Uterus (tissue), 4 donors: ENCODE results near the gene TMA7B. TPM values are rescaled to one million over a fixed set of nuclear protein-coding genes. Genes with fewer than 3 reads are reported as not detected.

Experiments used
- DNase-seq, 2 donors: peaks; one replicate each; pipeline ENCODE4 v3.0.0-alpha.2; 2019 to 2020
- H3K27ac ChIP-seq, 2 donors: fragments of 200-600 bp; sonication (generic); 1 replicate in 1 of 2; 2 replicates in 1 of 2; pipeline ENCODE4 v1.5.1; 2016 to 2018
- H3K27me3 ChIP-seq, 2 donors: fragments of 200-600 bp; sonication (generic); one replicate each; pipeline ENCODE4 v1.5.1; 2018 to 2019; ENCODE audit warnings: control low read depth in 1 of 2
- H3K36me3 ChIP-seq, 2 donors: fragments of 200-600 bp; sonication (generic); one replicate each; pipeline ENCODE4 v1.5.1; 2019; ENCODE audit warnings: control low read depth in 1 of 2
- H3K4me1 ChIP-seq, 2 donors: fragments of 200-600 bp; sonication (generic); one replicate each; pipeline ENCODE4 v1.5.1; 2018 to 2019; ENCODE audit warnings: control low read depth in 1 of 2
- H3K4me3 ChIP-seq, 2 donors: fragments of 200-600 bp; sonication (generic); 1 replicate in 1 of 2; 2 replicates in 1 of 2; pipeline ENCODE4 v1.5.1; 2018 to 2019; ENCODE audit warnings: mild to moderate bottlenecking in 1 of 2
- H3K9me3 ChIP-seq, 2 donors: fragments of 200-600 bp; sonication (generic); one replicate each; pipeline ENCODE4 v1.5.1; 2019; ENCODE audit warnings: control low read depth in 1 of 2
- CTCF ChIP-seq, 4 experiments: fragments of 200-600 bp in 2 of 4; fragments of 450-650 bp in 2 of 4; sonication (generic) in 2 of 4; IDR thresholded peaks; one replicate each; pipeline ENCODE4 v1.5.1; 2016 to 2019; ENCODE audit warnings: antibody characterized with exemption in 4 of 4, mild to moderate bottlenecking in 2 of 4, moderate library complexity in 1 of 4
- POLR2A ChIP-seq, 2 donors: fragments of 450-650 bp; IDR thresholded peaks; one replicate each; pipeline ENCODE4 v1.6.1; 2016; ENCODE audit warnings: antibody characterized with exemption in 2 of 2, mild to moderate bottlenecking in 1 of 2, moderate library complexity in 1 of 2
- intact Hi-C: fragments of 100-400 bp; cut with DNase I; formaldehyde crosslinking; loops from one replicate; pipeline ENCODE4 v1.15.1; 2023; ENCODE audit warnings: low total_unique reads
- total RNA-seq, 4 donors: library from RNA; depleted of rRNA in 3 of 4; stranded (reverse); fragments of >200 nt in 3 of 4; gene quantifications; one replicate each; pipeline versions ENCODE4 v1.1.0 to v1.2.4, GENCODE V29; 2014 to 2023
- donor health status: DM: yes; HTN: yes; CAD: no.

Gene TMA7B
- total RNA-seq, 4 donors from 2014 or later: not detected

DNA sequence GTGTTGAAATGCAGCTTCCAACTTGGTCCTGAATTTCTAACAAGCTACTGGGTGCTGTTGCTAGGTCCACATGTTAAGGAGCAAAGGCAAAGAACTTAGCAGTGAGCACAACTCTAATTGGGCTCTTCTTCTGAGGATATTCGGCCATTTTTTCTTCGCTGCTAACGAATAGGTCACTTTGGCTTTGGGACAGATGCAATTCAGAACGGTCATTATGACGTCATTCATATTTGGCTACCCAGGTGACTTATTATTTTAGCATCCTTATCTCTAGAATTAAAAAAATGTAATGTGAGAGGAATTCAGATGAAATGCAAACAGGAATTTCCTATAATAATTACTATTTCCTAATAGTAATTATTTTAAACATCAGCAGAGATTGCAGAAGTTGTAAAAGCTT is 13.9 kb downstream of the TMA7B start:
- H3K36me3 ChIP-seq: no peaks in the 10 kb centered on the region
- no peak for DNase-seq
- intact Hi-C loops: no loop called here
- H3K4me3 ChIP-seq: no peak overlapping the region
- no peaks in the 10 kb centered on the region for H3K4me1 ChIP-seq
- no peaks in the 10 kb centered on the region for H3K9me3 ChIP-seq
- no peak for TF ChIP-seq POLR2A (IDR thresholded peaks at IDR 0.05)
- no peak for TF ChIP-seq CTCF (IDR thresholded peaks at IDR 0.05)
- H3K27ac ChIP-seq: no peak overlapping the region
- H3K27me3 ChIP-seq: no peaks in the 10 kb centered on the region

- H3K27me3 ChIP-seq: no peaks in the 10 kb centered on the region
These were observed 18.9 kb downstream of the TMA7B start for GRCh38 chr22:39979048-39979447.

DNA sequence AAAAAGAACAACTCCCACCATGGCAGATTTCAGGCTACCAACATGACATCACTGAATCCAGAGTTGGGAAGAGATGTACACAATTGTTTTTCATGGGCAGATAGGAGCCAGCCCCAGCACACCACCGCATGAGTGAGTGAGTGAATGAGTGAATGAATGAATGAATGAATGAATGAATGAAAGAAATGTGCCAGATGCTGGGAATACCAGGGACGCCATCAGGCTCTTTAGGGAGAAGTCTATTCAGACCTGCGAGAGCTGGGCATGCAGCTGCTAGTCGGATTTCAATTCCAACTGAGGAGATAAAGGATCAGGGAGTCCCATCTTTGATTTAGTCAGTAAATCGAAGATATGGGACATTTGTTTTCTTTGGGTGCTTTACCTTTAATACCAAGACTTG is 19.3 kb downstream of the TMA7B start:
- no peaks in the 10 kb centered on the region for H3K27me3 ChIP-seq
- no peaks in the 10 kb centered on the region for H3K4me1 ChIP-seq
- intact Hi-C loops: no loop called here
- no peak for DNase-seq
- TF ChIP-seq POLR2A (IDR thresholded peaks at IDR 0.05) (no peak), CTCF (IDR thresholded peaks at IDR 0.05) (no peak)
- no peak overlapping the region for H3K27ac ChIP-seq
- H3K9me3 ChIP-seq: no peaks in the 10 kb centered on the region
- no peak overlapping the region for H3K4me3 ChIP-seq
- no peaks in the 10 kb centered on the region for H3K36me3 ChIP-seq

More at GRCh38 chr22:39979048-39979447, 18.9 kb downstream of the TMA7B start:
- Histone ChIP-seq H3K4me3 (no peak overlapping the region), H3K9me3 (no peaks in the 10 kb centered on the region), H3K4me1 (no peaks in the 10 kb centered on the region), H3K27ac (no peak overlapping the region), H3K36me3 (no peaks in the 10 kb centered on the region)
- no peak for DNase-seq
- TF ChIP-seq CTCF (IDR thresholded peaks at IDR 0.05): no peak
- no peak for TF ChIP-seq POLR2A (IDR thresholded peaks at IDR 0.05)
- intact Hi-C loops: no loop called here

DNA sequence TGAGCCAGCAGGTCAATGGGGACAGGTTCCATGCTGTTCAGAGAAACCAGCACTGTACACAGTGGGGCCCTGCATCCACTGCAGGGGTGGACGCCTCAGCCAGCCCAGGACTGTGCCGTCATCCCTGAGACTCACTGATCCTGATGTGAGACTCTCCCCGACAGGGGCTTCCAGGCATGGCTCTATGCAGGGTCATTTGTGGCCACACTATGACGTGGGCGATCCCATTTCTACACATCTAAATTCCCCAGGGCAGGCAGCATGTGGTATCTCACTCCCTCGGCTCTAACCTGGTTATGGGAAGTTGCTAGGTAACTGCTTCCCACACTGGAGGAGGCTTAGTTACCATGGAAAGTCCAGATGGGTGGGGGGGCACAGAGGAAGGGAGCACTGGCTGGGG is 20.4 kb downstream of the TMA7B start:
- intact Hi-C loops: no loop called here
- Histone ChIP-seq H3K36me3 (no peaks in the 10 kb centered on the region), H3K9me3 (no peaks in the 10 kb centered on the region), H3K4me3 (no peak overlapping the region), H3K4me1 (no peaks in the 10 kb centered on the region), H3K27me3 (no peaks in the 10 kb centered on the region), H3K27ac (no peak overlapping the region)
- DNase-seq: no peak
- TF ChIP-seq CTCF (IDR thresholded peaks at IDR 0.05) (no peak), POLR2A (IDR thresholded peaks at IDR 0.05) (no peak)

GRCh38 chr22:39983346-39983745 is 23.1 kb downstream of the TMA7B start:
- intact Hi-C loops: no loop called here
- no peaks in the 10 kb centered on the region for H3K36me3 ChIP-seq
- no peaks in the 10 kb centered on the region for H3K9me3 ChIP-seq
- H3K4me1 ChIP-seq: no peaks in the 10 kb centered on the region
- TF ChIP-seq CTCF (IDR thresholded peaks at IDR 0.05): no peak
- DNase-seq: no peak
- no peak overlapping the region for H3K4me3 ChIP-seq
- no peaks in the 10 kb centered on the region for H3K27me3 ChIP-seq
- H3K27ac ChIP-seq: no peak overlapping the region
